Coronary artery (tissue), 2 donors: Measurements from ENCODE around the gene SH2D5.

Experiments used
- DNase-seq: peaks from one replicate; pipeline ENCODE4 v3.0.0-alpha.2; 2017; ENCODE audit warnings: low spot score
- H3K27ac ChIP-seq, 2 donors: fragments of 200-600 bp; sonication (generic); one replicate each; pipeline ENCODE4 v1.5.1; 2016 to 2019
- H3K4me3 ChIP-seq: fragments of 200-600 bp; sonication (generic); 2 replicates; pipeline ENCODE4 v1.5.1; 2016; ENCODE audit warnings: mild to moderate bottlenecking, moderate library complexity
- TF ChIP-seq, protein P1 (sequence below): fragments of 200-600 bp; sonication (generic); IDR thresholded peaks from one replicate; pipeline ENCODE4 v1.5.1; 2019; ENCODE audit warnings: antibody characterized with exemption

Gene SH2D5

DNA sequence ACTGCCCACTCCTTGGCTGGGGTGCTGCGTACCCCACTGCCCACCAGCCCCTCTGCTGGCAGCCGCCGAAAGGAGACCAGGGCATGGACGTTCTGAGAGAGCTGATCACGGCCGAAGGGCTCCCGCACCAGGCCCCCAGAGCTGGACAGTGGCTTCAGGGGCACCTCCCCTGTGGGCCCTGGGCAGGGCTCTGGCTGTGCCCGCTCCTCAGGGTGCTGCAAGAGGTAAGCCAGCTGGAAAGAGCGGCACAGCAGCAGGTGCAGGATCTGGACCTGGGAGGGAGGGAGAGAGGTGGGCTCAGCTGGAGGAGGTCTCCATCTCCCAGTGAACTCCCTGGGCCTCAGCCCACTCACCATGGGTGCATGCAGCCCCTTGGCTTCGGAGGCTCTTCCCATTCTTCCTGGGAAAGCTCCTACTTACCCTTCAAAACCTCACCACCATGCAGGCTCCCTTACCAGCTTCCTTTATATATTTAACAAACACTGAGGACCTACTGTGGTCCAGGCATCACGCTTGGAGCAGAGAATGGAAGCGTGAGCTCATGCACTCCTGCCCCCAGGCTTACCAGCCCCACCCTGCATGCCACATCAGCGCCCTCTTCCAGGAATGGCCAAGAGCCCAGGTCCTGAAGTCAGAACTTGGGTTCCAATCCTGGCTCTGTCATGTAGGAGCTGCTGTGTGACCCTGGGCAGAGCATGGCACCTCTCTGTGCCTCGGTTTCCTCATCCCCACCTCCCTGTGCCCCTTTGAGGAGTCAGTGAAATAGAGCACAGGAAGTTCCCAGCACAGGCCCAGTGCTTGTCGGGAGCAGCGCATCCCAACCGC lies 7.9 kb downstream of the SH2D5 start:
- Histone ChIP-seq H3K27ac (no peak overlapping the region), H3K4me3 (no peak overlapping the region)
- peak; percentile 67 for DNase-seq
- TF ChIP-seq, protein P1, sequence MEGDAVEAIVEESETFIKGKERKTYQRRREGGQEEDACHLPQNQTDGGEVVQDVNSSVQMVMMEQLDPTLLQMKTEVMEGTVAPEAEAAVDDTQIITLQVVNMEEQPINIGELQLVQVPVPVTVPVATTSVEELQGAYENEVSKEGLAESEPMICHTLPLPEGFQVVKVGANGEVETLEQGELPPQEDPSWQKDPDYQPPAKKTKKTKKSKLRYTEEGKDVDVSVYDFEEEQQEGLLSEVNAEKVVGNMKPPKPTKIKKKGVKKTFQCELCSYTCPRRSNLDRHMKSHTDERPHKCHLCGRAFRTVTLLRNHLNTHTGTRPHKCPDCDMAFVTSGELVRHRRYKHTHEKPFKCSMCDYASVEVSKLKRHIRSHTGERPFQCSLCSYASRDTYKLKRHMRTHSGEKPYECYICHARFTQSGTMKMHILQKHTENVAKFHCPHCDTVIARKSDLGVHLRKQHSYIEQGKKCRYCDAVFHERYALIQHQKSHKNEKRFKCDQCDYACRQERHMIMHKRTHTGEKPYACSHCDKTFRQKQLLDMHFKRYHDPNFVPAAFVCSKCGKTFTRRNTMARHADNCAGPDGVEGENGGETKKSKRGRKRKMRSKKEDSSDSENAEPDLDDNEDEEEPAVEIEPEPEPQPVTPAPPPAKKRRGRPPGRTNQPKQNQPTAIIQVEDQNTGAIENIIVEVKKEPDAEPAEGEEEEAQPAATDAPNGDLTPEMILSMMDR = no peak

DNA sequence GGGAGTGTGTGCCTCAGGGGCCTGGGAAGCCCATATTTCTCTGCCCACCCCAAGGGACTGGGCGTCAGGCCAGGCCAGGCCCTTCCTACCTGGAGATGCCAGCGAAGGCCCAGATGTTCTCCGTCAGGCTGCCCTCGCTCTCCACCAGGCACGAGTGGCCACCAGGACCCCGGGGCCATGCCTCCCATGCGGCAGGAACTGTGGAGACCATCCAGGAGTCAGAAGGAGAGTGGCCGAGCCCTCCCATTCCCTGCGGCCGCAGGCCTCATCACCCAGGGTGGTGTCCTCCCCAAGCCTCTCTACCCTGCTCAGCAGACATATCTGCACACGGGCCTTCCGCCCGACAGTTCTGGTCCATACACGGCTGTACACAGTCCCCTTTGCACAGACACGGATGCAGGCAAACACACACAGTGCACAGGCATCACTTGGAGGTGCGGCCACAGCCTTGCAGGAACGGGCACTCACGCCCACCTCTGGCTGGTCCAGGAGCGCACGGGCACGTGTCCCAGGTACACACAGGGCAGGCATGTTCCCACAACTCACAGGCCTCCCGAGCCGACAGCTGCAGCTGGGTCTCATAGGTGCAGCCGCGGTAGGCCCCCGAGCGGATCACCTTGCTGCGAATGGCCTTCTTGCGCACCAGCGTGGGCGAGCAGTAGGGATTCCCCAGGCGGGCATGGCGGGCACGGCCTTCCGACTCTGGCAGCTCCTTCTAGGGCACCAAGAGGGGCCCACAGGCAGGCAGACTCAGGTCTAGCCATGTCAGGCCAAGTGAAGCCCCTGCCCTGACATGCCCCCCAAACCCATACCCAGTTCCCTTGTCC lies 8.8 kb downstream of the SH2D5 start:
- no peak overlapping the region for H3K4me3 ChIP-seq
- no peak overlapping the region for H3K27ac ChIP-seq
- peak; percentile 66 for DNase-seq
- TF ChIP-seq, protein P1 = no peak

DNA sequence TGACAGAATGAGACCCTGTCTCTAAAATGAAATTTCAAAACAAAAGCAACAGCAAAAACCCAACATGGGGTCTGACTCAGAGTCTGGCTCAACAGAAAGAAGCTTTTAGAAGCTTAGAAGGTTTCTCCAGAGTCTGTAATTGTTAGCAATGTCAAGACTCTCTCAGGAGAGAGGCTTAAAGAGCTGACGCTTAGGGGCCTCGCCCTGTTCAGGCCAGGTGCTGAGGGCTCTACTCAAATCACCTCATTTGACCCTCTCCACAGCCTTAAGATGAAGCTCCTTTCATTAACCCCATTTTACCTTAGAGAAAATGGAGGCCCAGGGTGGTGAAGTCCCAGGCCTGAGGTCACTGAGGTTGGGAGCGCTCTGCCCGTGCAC lies 9.4 kb downstream of the SH2D5 start:
- no peak overlapping the region for H3K27ac ChIP-seq
- TF ChIP-seq, protein P1 = no peak
- no peak for DNase-seq
- no peak overlapping the region for H3K4me3 ChIP-seq

DNA sequence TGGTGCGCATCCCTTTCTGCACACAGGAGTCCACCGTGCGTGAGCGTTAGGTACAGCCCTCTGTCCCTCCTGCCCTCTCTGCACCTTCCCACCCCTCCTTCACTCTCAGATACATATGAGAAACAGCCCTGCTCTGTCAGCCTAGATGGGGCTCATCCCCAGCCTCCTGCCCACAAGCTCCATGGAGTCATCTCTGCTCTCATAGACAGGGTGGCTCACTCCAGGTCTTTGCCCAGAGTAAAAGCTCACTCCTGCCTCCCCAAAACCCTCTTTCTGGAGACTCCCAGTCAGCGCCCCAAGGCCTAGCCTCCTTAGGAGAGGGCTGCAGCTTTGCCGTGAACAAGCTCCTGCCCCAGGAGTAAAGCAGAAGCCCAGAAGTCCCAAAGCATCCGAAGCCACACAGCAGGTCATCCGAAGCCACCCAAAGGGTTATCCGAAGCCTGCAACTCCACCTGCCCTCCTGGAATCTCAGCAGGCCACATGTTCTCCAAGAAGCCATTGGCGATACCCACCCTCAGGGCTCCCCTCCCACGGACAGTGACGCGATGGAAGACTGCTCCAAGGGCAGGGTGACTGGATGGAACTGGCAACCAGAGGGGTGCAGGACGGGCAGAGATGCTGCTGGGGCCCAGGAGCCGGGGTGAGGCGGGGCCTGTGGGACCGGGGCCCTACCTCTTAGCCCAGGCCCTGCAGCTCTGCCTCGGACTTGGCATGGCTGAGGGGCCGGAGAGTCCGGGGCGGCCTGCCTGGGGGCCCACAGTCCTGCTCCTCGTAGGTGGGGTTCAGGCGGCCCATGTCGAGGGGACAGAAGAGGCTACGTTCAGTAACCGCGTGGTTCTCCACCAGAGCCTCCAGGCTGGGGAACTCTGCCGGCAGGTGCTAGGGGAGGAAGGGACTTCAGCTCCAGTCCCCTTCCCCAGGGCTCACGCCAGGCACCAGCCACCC lies 11.1 kb downstream of the SH2D5 start:
- peak; percentile 68 for DNase-seq
- TF ChIP-seq, protein P1 = no peak
- no peak overlapping the region for H3K27ac ChIP-seq

DNA sequence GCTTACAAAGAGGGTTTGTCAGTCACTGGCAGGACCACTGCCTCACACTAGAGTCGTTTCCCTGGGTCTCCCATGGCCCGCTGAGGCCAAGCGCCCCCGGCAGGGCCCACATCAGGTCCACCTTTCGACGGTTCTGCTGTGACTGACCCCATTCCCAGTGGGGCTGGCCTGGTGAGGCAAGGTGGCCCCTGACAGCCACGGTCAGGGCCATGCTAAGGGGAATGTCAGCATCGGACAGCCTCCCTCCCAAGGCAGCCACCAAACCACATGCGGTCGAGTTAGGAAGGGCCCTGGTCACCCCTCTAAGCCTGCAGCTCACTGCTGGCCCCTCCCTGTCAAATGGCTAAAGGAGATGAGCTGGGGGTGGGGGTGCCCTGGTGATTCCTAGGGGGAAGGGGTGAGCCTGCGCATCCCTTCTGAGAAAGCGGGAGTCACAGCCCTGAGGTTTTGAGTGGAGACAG lies 11.8 kb downstream of the SH2D5 start:
- Histone ChIP-seq H3K4me3 (no peak overlapping the region), H3K27ac (no peak overlapping the region)
- TF ChIP-seq, protein P1 = no peak
- DNase-seq = peak; percentile 70

More for the DNA sequence above, 11.1 kb downstream of the SH2D5 start:
- H3K4me3 ChIP-seq = no peak overlapping the region

DNA sequence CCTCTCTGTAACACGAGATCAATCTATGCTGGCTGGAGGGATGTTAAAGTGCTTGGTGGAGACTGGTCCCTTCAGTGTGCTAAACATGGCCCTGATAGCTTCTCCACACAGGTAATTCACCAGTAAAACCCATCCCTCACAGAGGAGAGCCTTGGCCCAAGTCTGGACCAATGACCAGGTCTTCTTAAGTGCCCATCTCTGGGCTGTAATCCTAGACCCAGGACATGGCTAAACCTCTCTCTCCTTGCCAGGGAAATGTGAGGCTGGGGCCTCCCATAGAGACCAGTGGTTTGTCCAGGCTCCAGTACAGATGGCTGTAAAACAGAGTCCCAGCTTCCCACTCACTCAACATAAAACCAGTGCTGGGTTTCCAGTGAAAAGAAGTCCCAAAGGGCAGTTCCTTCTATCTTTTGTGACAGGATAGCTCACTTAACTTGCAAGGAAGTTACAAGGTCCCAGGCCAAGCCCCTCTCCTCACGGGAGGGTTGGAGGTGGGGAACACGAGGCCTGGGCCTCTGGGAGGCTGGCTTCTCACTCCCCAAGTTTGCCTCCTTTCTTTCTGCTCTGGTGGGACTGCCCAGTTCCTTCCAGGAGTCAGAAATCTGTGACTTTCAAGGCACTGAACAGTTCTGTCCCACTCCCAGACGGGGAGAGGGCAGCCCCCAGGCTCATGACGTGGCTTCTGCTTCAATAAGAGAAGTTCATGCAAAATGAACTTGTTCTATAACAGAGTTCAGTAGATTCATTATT lies 12.5 kb downstream of the SH2D5 start:
- H3K27ac ChIP-seq = no peak overlapping the region

More for the DNA sequence above, 12.5 kb downstream of the SH2D5 start:
- no peak for DNase-seq
- H3K4me3 ChIP-seq = no peak overlapping the region
- TF ChIP-seq, protein P1 = no peak
